ENCODE measurements around the gene VEPH1.

Gene VEPH1

GRCh38 chr3:157310329-157311052, 192.7 kb downstream of the VEPH1 start:
- no peak for TF ChIP-seq CTCF (IDR thresholded peaks at IDR 0.05; ENCODE audit: insufficient read depth, low read length, poor library complexity, severe bottlenecking)
- no peak overlapping the region for H3K4me3 ChIP-seq (replicated peaks; ENCODE audit: low read depth, low read length)
- no peaks in the 10 kb centered on the region for H3K36me3 ChIP-seq (ENCODE audit: control insufficient read depth, insufficient read depth, low read length)
- no peaks in the 10 kb centered on the region for H3K27me3 ChIP-seq (replicated peaks; ENCODE audit: control insufficient read depth, insufficient read depth, low read length)
- no peak for DNase-seq (ENCODE audit: extremely low read depth, insufficient read length)

GRCh38 chr3:157306502-157306901, 196.7 kb downstream of the VEPH1 start:
- no peak for TF ChIP-seq CTCF (IDR thresholded peaks at IDR 0.05; ENCODE audit: insufficient read depth, low read length, poor library complexity, severe bottlenecking)
- no peaks in the 10 kb centered on the region for H3K27me3 ChIP-seq (replicated peaks; ENCODE audit: control insufficient read depth, insufficient read depth, low read length)
- H3K36me3 ChIP-seq (ENCODE audit: control insufficient read depth, insufficient read depth, low read length), result no peaks in the 10 kb centered on the region
- no peak overlapping the region for H3K4me3 ChIP-seq (replicated peaks; ENCODE audit: low read depth, low read length)
- no peak for DNase-seq (ENCODE audit: extremely low read depth, insufficient read length)

GRCh38 chr3:157305392-157305791, 197.8 kb downstream of the VEPH1 start:
- Histone ChIP-seq H3K36me3 (ENCODE audit: control insufficient read depth, insufficient read depth, low read length) (no peaks in the 10 kb centered on the region), H3K4me3 (replicated peaks; ENCODE audit: low read depth, low read length) (no peak overlapping the region), H3K27me3 (replicated peaks; ENCODE audit: control insufficient read depth, insufficient read depth, low read length) (no peaks in the 10 kb centered on the region)
- TF ChIP-seq CTCF (IDR thresholded peaks at IDR 0.05; ENCODE audit: insufficient read depth, low read length, poor library complexity, severe bottlenecking), result no peak
- DNase-seq (ENCODE audit: extremely low read depth, insufficient read length), result no peak

GRCh38 chr3:157301755-157302154, 201.5 kb downstream of the VEPH1 start:
- Histone ChIP-seq H3K27me3 (replicated peaks; ENCODE audit: control insufficient read depth, insufficient read depth, low read length) (no peaks in the 10 kb centered on the region), H3K36me3 (ENCODE audit: control insufficient read depth, insufficient read depth, low read length) (no peaks in the 10 kb centered on the region), H3K4me3 (replicated peaks; ENCODE audit: low read depth, low read length) (no peak overlapping the region)
- no peak for DNase-seq (ENCODE audit: extremely low read depth, insufficient read length)
- TF ChIP-seq CTCF (IDR thresholded peaks at IDR 0.05; ENCODE audit: insufficient read depth, low read length, poor library complexity, severe bottlenecking), result no peak

GRCh38 chr3:157300981-157301663, 202.1 kb downstream of the VEPH1 start:
- TF ChIP-seq CTCF (IDR thresholded peaks at IDR 0.05; ENCODE audit: insufficient read depth, low read length, poor library complexity, severe bottlenecking), result no peak
- no peaks in the 10 kb centered on the region for H3K27me3 ChIP-seq (replicated peaks; ENCODE audit: control insufficient read depth, insufficient read depth, low read length)
- H3K4me3 ChIP-seq (replicated peaks; ENCODE audit: low read depth, low read length), result no peak overlapping the region
- H3K36me3 ChIP-seq (ENCODE audit: control insufficient read depth, insufficient read depth, low read length), result no peaks in the 10 kb centered on the region
- no peak for DNase-seq (ENCODE audit: extremely low read depth, insufficient read length)

Measured in GM06990 (cell line).